ENCODE measurements around the gene KRTAP3-3. TPM values are rescaled to one million over a fixed set of nuclear protein-coding genes. Genes with fewer than 3 reads are reported as not detected.

Gene KRTAP3-3
- total RNA-seq, 3 donors from 2014 or later: not detected

DNA sequence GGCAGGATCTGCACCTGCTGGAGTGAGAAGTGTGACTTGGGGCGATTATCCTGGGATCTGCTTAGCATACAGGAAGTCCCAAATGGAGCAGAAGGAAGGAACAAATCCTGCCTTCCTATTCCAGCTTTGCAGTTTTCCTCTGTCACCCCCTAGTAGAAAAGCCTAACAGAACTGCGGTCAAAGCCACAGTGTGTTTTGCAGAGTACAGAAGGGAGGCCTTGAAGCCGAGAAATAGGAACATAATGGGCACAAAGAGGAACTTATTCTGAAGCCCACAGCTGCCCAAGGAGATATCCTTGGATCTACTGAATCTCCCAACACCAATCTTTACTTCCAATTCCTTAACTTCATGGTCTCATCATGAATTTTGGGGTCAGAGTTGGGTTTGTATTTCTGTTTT, 24.6 kb upstream of the KRTAP3-3 start:
- no peak overlapping the region for H3K27ac ChIP-seq
- no peak for TF ChIP-seq POLR2A (IDR thresholded peaks at IDR 0.05)
- TF ChIP-seq, protein P1, sequence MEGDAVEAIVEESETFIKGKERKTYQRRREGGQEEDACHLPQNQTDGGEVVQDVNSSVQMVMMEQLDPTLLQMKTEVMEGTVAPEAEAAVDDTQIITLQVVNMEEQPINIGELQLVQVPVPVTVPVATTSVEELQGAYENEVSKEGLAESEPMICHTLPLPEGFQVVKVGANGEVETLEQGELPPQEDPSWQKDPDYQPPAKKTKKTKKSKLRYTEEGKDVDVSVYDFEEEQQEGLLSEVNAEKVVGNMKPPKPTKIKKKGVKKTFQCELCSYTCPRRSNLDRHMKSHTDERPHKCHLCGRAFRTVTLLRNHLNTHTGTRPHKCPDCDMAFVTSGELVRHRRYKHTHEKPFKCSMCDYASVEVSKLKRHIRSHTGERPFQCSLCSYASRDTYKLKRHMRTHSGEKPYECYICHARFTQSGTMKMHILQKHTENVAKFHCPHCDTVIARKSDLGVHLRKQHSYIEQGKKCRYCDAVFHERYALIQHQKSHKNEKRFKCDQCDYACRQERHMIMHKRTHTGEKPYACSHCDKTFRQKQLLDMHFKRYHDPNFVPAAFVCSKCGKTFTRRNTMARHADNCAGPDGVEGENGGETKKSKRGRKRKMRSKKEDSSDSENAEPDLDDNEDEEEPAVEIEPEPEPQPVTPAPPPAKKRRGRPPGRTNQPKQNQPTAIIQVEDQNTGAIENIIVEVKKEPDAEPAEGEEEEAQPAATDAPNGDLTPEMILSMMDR (IDR thresholded peaks at IDR 0.05): no peak
- no peak for TF ChIP-seq POLR2AphosphoS5 (IDR thresholded peaks at IDR 0.05)
- intact Hi-C loops (cut with DNase I; ENCODE audit: low total_unique reads): no loop called here

GRCh38 chr17:41016578-41017215, 22.7 kb upstream of the KRTAP3-3 start:
- H3K4me3 ChIP-seq: no peak overlapping the region
- no peaks in the 10 kb centered on the region for H3K4me1 ChIP-seq
- intact Hi-C loops (cut with DNase I; ENCODE audit: low total_unique reads): no loop called here
- H3K36me3 ChIP-seq: no peaks in the 10 kb centered on the region
- TF ChIP-seq, protein P1 (IDR thresholded peaks at IDR 0.05): no peak
- TF ChIP-seq POLR2AphosphoS5 (IDR thresholded peaks at IDR 0.05): no peak
- no peak for DNase-seq (ENCODE audit: low spot score in 2 of 2)
- no peaks in the 10 kb centered on the region for H3K9me3 ChIP-seq
- no peaks in the 10 kb centered on the region for H3K27me3 ChIP-seq
- no peak overlapping the region for H3K27ac ChIP-seq

More for the DNA sequence above, 24.6 kb upstream of the KRTAP3-3 start:
- Histone ChIP-seq H3K9me3 (no peaks in the 10 kb centered on the region), H3K36me3 (no peaks in the 10 kb centered on the region), H3K4me1 (no peaks in the 10 kb centered on the region), H3K4me3 (no peak overlapping the region), H3K27me3 (no peaks in the 10 kb centered on the region)
- DNase-seq (ENCODE audit: low spot score in 2 of 2): no peak

- no peak for DNase-seq (ENCODE audit: low spot score in 2 of 2)
- no peaks in the 10 kb centered on the region for H3K27me3 ChIP-seq
- no peak overlapping the region for H3K4me3 ChIP-seq
- H3K9me3 ChIP-seq: no peaks in the 10 kb centered on the region
- intact Hi-C loops (cut with DNase I; ENCODE audit: low total_unique reads): no loop called here
- no peak for TF ChIP-seq POLR2A (IDR thresholded peaks at IDR 0.05)
- TF ChIP-seq, protein P1 (IDR thresholded peaks at IDR 0.05): no peak
- TF ChIP-seq POLR2AphosphoS5 (IDR thresholded peaks at IDR 0.05): no peak
- no peaks in the 10 kb centered on the region for H3K4me1 ChIP-seq
- H3K27ac ChIP-seq: no peak overlapping the region
- no peaks in the 10 kb centered on the region for H3K36me3 ChIP-seq
Measured at GRCh38 chr17:41015454-41015853, 21.5 kb upstream of the KRTAP3-3 start.

GRCh38 chr17:41013606-41014005, 19.6 kb upstream of the KRTAP3-3 start:
- TF ChIP-seq, protein P1 (IDR thresholded peaks at IDR 0.05): no peak
- TF ChIP-seq POLR2A (IDR thresholded peaks at IDR 0.05) (no peak), POLR2AphosphoS5 (IDR thresholded peaks at IDR 0.05) (no peak)
- no peak for DNase-seq (ENCODE audit: low spot score in 2 of 2)
- Histone ChIP-seq H3K27me3 (no peaks in the 10 kb centered on the region), H3K4me1 (no peaks in the 10 kb centered on the region), H3K36me3 (no peaks in the 10 kb centered on the region), H3K9me3 (no peaks in the 10 kb centered on the region), H3K27ac (no peak overlapping the region), H3K4me3 (no peak overlapping the region)
- intact Hi-C loops (cut with DNase I; ENCODE audit: low total_unique reads): no loop called here

DNA sequence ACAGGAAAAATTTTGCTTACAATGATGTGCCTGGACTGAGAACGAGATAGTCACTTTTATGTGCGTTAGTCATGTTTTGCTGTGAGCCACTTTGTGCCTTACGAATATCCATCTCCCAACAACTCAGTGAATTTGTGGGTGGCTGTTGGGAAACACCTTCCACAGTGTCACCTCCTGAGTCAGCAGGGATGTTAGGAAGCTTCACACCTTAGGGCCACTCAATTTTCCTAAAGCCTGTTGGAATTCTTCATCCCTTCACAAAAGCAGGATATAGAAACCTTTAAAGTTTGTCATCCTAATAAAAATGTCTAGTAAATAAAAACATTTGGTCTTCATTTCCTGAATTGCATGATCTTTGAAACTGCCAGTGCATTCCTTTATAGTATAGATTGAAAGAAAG, 19.2 kb upstream of the KRTAP3-3 start:
- H3K4me3 ChIP-seq: no peak overlapping the region
- H3K27ac ChIP-seq: no peak overlapping the region
- no peaks in the 10 kb centered on the region for H3K9me3 ChIP-seq
- H3K36me3 ChIP-seq: no peaks in the 10 kb centered on the region
- TF ChIP-seq, protein P1 (IDR thresholded peaks at IDR 0.05): no peak
- no peak for TF ChIP-seq POLR2AphosphoS5 (IDR thresholded peaks at IDR 0.05)
- TF ChIP-seq POLR2A (IDR thresholded peaks at IDR 0.05): no peak
- intact Hi-C loops (cut with DNase I; ENCODE audit: low total_unique reads): no loop called here
- H3K4me1 ChIP-seq: no peaks in the 10 kb centered on the region
- DNase-seq (ENCODE audit: low spot score in 2 of 2): no peak
- H3K27me3 ChIP-seq: no peaks in the 10 kb centered on the region

Data from breast epithelium (tissue), 4 donors.